Measurements from ENCODE around the gene MYO18A. TPM values are rescaled to one million over a fixed set of nuclear protein-coding genes. Genes with fewer than 3 reads are reported as not detected.
"Not testable (repeated sequence)": the region's sequence is repeated elsewhere in the genome, so short reads cannot be mapped to it uniquely, and the experiment has no call there.

Gene MYO18A
- 10 to 100 TPM; 45.4 to 73.2 TPM for total RNA-seq

- DNase-seq (peak; percentile 79 to 85 (median 83)), ATAC-seq (peak; percentile 75)
- WGBS, 2 donors: 0% methylated on average over 2 to 51 of the region's 76 CpGs
- Histone ChIP-seq H3K27ac (peak within 1 kb of the TSS; percentile 95 to 98 (median 98)), H3K9me3 (no peaks in the 10 kb centered on the region), H3K4me1 (peaks cover 43% of the 10 kb centered on the region), H3K4me3 (peak within 1 kb of the TSS in 1 of 2 donors; percentile 33), H3K36me3 (replicated peaks in 1 of 2; ENCODE audit: insufficient read depth in 1 of 2, low read depth in 2 of 2) (no peaks in the 10 kb centered on the region), H3K27me3 (no peaks in the 10 kb centered on the region)
- TF ChIP-seq POLR2A (IDR thresholded peaks at IDR 0.05): peak; percentile 31 to 55 (median 36)
- peak; percentile 78 to 99 (median 86) for TF ChIP-seq CTCF (IDR thresholded peaks at IDR 0.05)
- intact Hi-C loops (cut with DNase I): loop anchor here (5.0 kb wide), 1 partner anchor 33 kb away; no protein-coding TSS in a partner anchor
Observed at GRCh38 chr17:29180034-29180787, at the start of gene MYO18A. TSS of gene MYO18A (minus strand) at chr17:29180398. CDS start at chr17:29166940, 13,458 bp downstream.

- no peak for ATAC-seq
- DNase-seq: no peak
- intact Hi-C loops (cut with DNase I): no loop called here
- H3K36me3 ChIP-seq (replicated peaks in 1 of 2; ENCODE audit: insufficient read depth in 1 of 2, low read depth in 2 of 2): no peaks in the 10 kb centered on the region
- H3K4me1 ChIP-seq: no peaks in the 10 kb centered on the region
- H3K27ac ChIP-seq: no peak overlapping the region
- H3K27me3 ChIP-seq: no peaks in the 10 kb centered on the region
- no peaks in the 10 kb centered on the region for H3K9me3 ChIP-seq
- TF ChIP-seq CTCF (IDR thresholded peaks at IDR 0.05): no peak
- no peak for TF ChIP-seq POLR2A (IDR thresholded peaks at IDR 0.05)
- H3K4me3 ChIP-seq: no peak overlapping the region
Observed at GRCh38 chr17:29225396-29225795, 45.2 kb upstream of the MYO18A start.

GRCh38 chr17:29221338-29221737 lies 41.1 kb upstream of the MYO18A start:
- H3K36me3 ChIP-seq (replicated peaks in 1 of 2; ENCODE audit: insufficient read depth in 1 of 2, low read depth in 2 of 2); H3K4me3 ChIP-seq; H3K27ac ChIP-seq; intact Hi-C loops (cut with DNase I); H3K9me3 ChIP-seq; H3K27me3 ChIP-seq; ATAC-seq; DNase-seq; H3K4me1 ChIP-seq: not testable (repeated sequence)
- 89 to 93% methylated on average over 11 of the region's 11 CpGs for WGBS, 2 donors

- DNase-seq (peak; percentile 79 to 85 (median 82)), ATAC-seq (peak; percentile 96)
- H3K36me3 ChIP-seq (replicated peaks in 1 of 2; ENCODE audit: insufficient read depth in 1 of 2, low read depth in 2 of 2): no peaks in the 10 kb centered on the region
- H3K27me3 ChIP-seq: no peaks in the 10 kb centered on the region
- peaks cover 8% of the 10 kb centered on the region for H3K4me1 ChIP-seq
- 4 to 10% methylated on average over 14 of the region's 14 CpGs for WGBS, 2 donors
- peak; percentile 86 to 97 (median 92) for TF ChIP-seq CTCF (IDR thresholded peaks at IDR 0.05)
- TF ChIP-seq POLR2A (IDR thresholded peaks at IDR 0.05): no peak
- no peak overlapping the region for H3K27ac ChIP-seq
- no peak overlapping the region for H3K4me3 ChIP-seq
- no peaks in the 10 kb centered on the region for H3K9me3 ChIP-seq
- intact Hi-C loops (cut with DNase I): loop anchor here (5.0 kb wide), 1 partner anchor 67 kb away; no protein-coding TSS in a partner anchor
Observed at GRCh38 chr17:29219378-29220047, 39.3 kb upstream of the MYO18A start.

- WGBS, 2 donors: 83 to 85% methylated on average over 5 of the region's 5 CpGs
- intact Hi-C loops (cut with DNase I): loop anchor here (5.0 kb wide), 1 partner anchor 65 kb away; no protein-coding TSS in a partner anchor
- H3K36me3 ChIP-seq (replicated peaks in 1 of 2; ENCODE audit: insufficient read depth in 1 of 2, low read depth in 2 of 2): no peaks in the 10 kb centered on the region
- H3K9me3 ChIP-seq: no peaks in the 10 kb centered on the region
- TF ChIP-seq POLR2A (IDR thresholded peaks at IDR 0.05) (no peak), CTCF (IDR thresholded peaks at IDR 0.05) (no peak)
- no peak for DNase-seq
- ATAC-seq: no peak
- no peaks in the 10 kb centered on the region for H3K27me3 ChIP-seq
- peaks cover 8% of the 10 kb centered on the region for H3K4me1 ChIP-seq
- no peak overlapping the region for H3K4me3 ChIP-seq
- no peak overlapping the region for H3K27ac ChIP-seq
Observed at GRCh38 chr17:29216856-29217255, 36.7 kb upstream of the MYO18A start.
